IMR-90 (cell line): ENCODE measurements around the gene CST11. TPM values are rescaled to one million over a fixed set of nuclear protein-coding genes. Genes with fewer than 3 reads are reported as not detected.

Experiments used
- ATAC-seq: fragments of 200-7000 bp; cut with Tn5 transposase; 2 replicates; pipeline ENCODE4 v1.9.1; 2020; ENCODE audit warnings: low read depth, mild to moderate bottlenecking, moderate library complexity
- BruUV-seq: library from RNA; stranded (reverse); fragments of 400-500 nt; replicated peaks from 2 replicates; lab custom pipeline; 2021; lab: Mats Ljungman, UMichigan
- CTCF ChIA-PET: fragments of 300-600 bp; formaldehyde crosslinking; extraction: SDS; loops from one replicate; lab custom pipeline; 2021; ENCODE audit warnings: antibody characterized with exemption; lab: Yijun Ruan, JAX
- POLR2A ChIA-PET: fragments of 300-600 bp; sonication (Branson Sonifier 250); formaldehyde crosslinking; loops from one replicate; lab custom pipeline; 2022; ENCODE audit warnings: antibody characterized with exemption; ENCODE audit not compliant: unreplicated experiment; lab: Charles Lee
- DNase-seq: peaks from one replicate; pipeline ENCODE4 v3.0.0; 2013
- H2AFZ ChIP-seq: replicated peaks from 2 replicates; pipeline ENCODE3; 2013; ENCODE audit warnings: low read length, mild to moderate bottlenecking; ENCODE audit not compliant: poor library complexity
- H2AK5ac ChIP-seq: 2 replicates; pipeline ENCODE4 v1.6.1; 2013; ENCODE audit warnings: low read depth, low read length, inconsistent platforms
- H2AK9ac ChIP-seq: replicated peaks from 2 replicates; pipeline ENCODE3; 2013; ENCODE audit warnings: mild to moderate bottlenecking, low read depth, low read length, moderate library complexity; ENCODE audit not compliant: poor library complexity
- H2BK120ac ChIP-seq: 2 replicates; pipeline ENCODE4 v1.6.1; 2013; ENCODE audit warnings: low read depth, low read length, inconsistent platforms
- H2BK15ac ChIP-seq: 3 replicates; pipeline ENCODE4 v1.6.1; 2013; ENCODE audit warnings: low read depth, low read length, inconsistent platforms
- H2BK20ac ChIP-seq: 2 replicates; pipeline ENCODE4 v1.6.1; 2013; ENCODE audit warnings: low read depth, mild to moderate bottlenecking, inconsistent platforms, low read length, moderate library complexity
- H2BK5ac ChIP-seq: 2 replicates; pipeline ENCODE4 v1.6.1; 2013; ENCODE audit warnings: mild to moderate bottlenecking, low read depth, low read length, inconsistent platforms; ENCODE audit not compliant: poor library complexity, severe bottlenecking
- H3K14ac ChIP-seq: replicated peaks from 2 replicates; pipeline ENCODE4 v1.6.1; 2013; ENCODE audit warnings: low read depth, low read length, inconsistent platforms
- H3K18ac ChIP-seq: 2 replicates; pipeline ENCODE4 v1.6.1; 2013; ENCODE audit warnings: low read depth, low read length, control low read depth
- H3K23ac ChIP-seq: 2 replicates; pipeline ENCODE4 v1.6.1; 2013; ENCODE audit warnings: low read depth, low read length, inconsistent platforms
- H3K27ac ChIP-seq: 2 replicates; pipeline ENCODE4 v1.5.1; 2013; ENCODE audit warnings: mild to moderate bottlenecking, control low read depth, low read length; ENCODE audit not compliant: insufficient read depth
- H3K27me3 ChIP-seq: 2 replicates; pipeline ENCODE4 v1.6.1; 2013; ENCODE audit warnings: low read length; ENCODE audit not compliant: control insufficient read depth, insufficient read depth
- H3K36me3 ChIP-seq: 2 replicates; pipeline ENCODE4 v1.6.1; 2013; ENCODE audit warnings: low read length, mixed read lengths; ENCODE audit not compliant: control insufficient read depth, insufficient read depth
- H3K4ac ChIP-seq: 2 replicates; pipeline ENCODE4 v1.6.1; 2013; ENCODE audit warnings: low read depth, low read length, inconsistent platforms
- H3K4me1 ChIP-seq: 2 replicates; pipeline ENCODE4 v1.6.1; 2013; ENCODE audit warnings: low read length, mixed read lengths; ENCODE audit not compliant: control insufficient read depth, insufficient read depth
- H3K4me2 ChIP-seq: 2 replicates; pipeline ENCODE4 v1.6.1; 2013; ENCODE audit warnings: low read depth, mild to moderate bottlenecking, control low read depth, low read length, moderate library complexity
- H3K4me3 ChIP-seq: 2 replicates; pipeline ENCODE4 v1.5.1; 2013; ENCODE audit warnings: low read depth, mild to moderate bottlenecking, control low read depth, low read length, moderate library complexity; ENCODE audit not compliant: insufficient read depth
- H3K56ac ChIP-seq: 2 replicates; pipeline ENCODE4 v1.6.1; 2013; ENCODE audit warnings: low read length, inconsistent platforms; ENCODE audit not compliant: insufficient read depth; ENCODE audit errors: extremely low read depth
- H3K79me1 ChIP-seq, 2 experiments: 2 replicates each; pipeline ENCODE4 v1.6.1; 2013; ENCODE audit warnings: low read length in 2 of 2, inconsistent platforms in 1 of 2, low read depth in 1 of 2
- H3K9ac ChIP-seq: 2 replicates; pipeline ENCODE4 v1.6.1; 2013; ENCODE audit warnings: low read depth, low read length, control low read depth
- H3K9me1 ChIP-seq: 2 replicates; pipeline ENCODE4 v1.6.1; 2013; ENCODE audit warnings: low read length, inconsistent platforms; ENCODE audit not compliant: insufficient read depth
- H3K9me3 ChIP-seq: 2 replicates; pipeline ENCODE4 v1.6.1; 2013; ENCODE audit warnings: low read length; ENCODE audit not compliant: control insufficient read depth, insufficient read depth
- H4K20me1 ChIP-seq: 2 replicates; pipeline ENCODE4 v1.6.1; 2013; ENCODE audit warnings: low read length, inconsistent platforms; ENCODE audit not compliant: insufficient read depth
- H4K5ac ChIP-seq: 2 replicates; pipeline ENCODE4 v1.6.1; 2013; ENCODE audit warnings: mild to moderate bottlenecking, low read depth, low read length, control low read depth
- H4K8ac ChIP-seq, 2 experiments: 2 replicates each; pipeline ENCODE4 v1.6.1; 2013; ENCODE audit warnings: low read depth in 2 of 2, low read length in 2 of 2, control low read depth in 1 of 2, inconsistent platforms in 1 of 2
- H4K91ac ChIP-seq: 2 replicates; pipeline ENCODE4 v1.6.1; 2013; ENCODE audit warnings: low read depth, low read length, inconsistent platforms; ENCODE audit not compliant: insufficient read depth
- BHLHE40 ChIP-seq: fragments of 150-350 bp; IDR thresholded peaks from 2 replicates; pipeline ENCODE4 v1.6.1; 2016; ENCODE audit warnings: mild to moderate bottlenecking, low read depth, low read length
- CEBPB ChIP-seq: IDR thresholded peaks from 2 replicates; pipeline ENCODE4 v1.6.1; 2012; ENCODE audit warnings: low read depth, low read length, improper control_type of control experiment
- CHD1 ChIP-seq: IDR thresholded peaks from 2 replicates; pipeline ENCODE4 v1.6.1; 2012; ENCODE audit warnings: low read depth, low read length, improper control_type of control experiment
- CTCF ChIP-seq: conservative IDR thresholded peaks from 2 replicates; pipeline ENCODE4 v1.5.1; 2012; ENCODE audit warnings: mild to moderate bottlenecking, low read depth, low read length, improper control_type of control experiment
- FOS ChIP-seq: fragments of 150-350 bp; IDR thresholded peaks from 2 replicates; pipeline ENCODE4 v1.6.1; 2016; ENCODE audit warnings: low read depth, low read length
- MAFK ChIP-seq: IDR thresholded peaks from 2 replicates; pipeline ENCODE4 v1.6.1; 2012; ENCODE audit warnings: low read depth, low read length, improper control_type of control experiment
- MAZ ChIP-seq: IDR thresholded peaks from 2 replicates; pipeline ENCODE4 v1.6.1; 2012; ENCODE audit warnings: low read depth, mild to moderate bottlenecking, low read length, improper control_type of control experiment, moderate library complexity, borderline replicate concordance
- MXI1 ChIP-seq: IDR thresholded peaks from 2 replicates; pipeline ENCODE4 v1.6.1; 2012; ENCODE audit warnings: low read depth, mild to moderate bottlenecking, low read length, moderate library complexity, borderline replicate concordance
- RAD21 ChIP-seq: IDR thresholded peaks from 2 replicates; pipeline ENCODE4 v1.6.1; 2012; ENCODE audit warnings: low read length, improper control_type of control experiment
- RCOR1 ChIP-seq: IDR thresholded peaks from 2 replicates; pipeline ENCODE4 v1.6.1; 2012; ENCODE audit warnings: mild to moderate bottlenecking, low read length, improper control_type of control experiment; ENCODE audit not compliant: insufficient replicate concordance
- RFX5 ChIP-seq: IDR thresholded peaks from 2 replicates; pipeline ENCODE4 v1.8.0; 2012; ENCODE audit warnings: low read depth, mild to moderate bottlenecking, low read length, moderate library complexity
- WGBS, 2 experiments: methylation state at CpG; one replicate each; pipeline versions ENCODE4 v1.1.5 to v1.1.7; 2013; ENCODE audit warnings: missing lambda C conversion rate in 2 of 2; ENCODE audit not compliant: insufficient read length in 1 of 2; ENCODE audit errors: extremely low coverage in 2 of 2; 5-methylcytosine and 5-hydroxymethylcytosine counted together
- dilution Hi-C: fragments of 300-500 bp; cut with HindIII; formaldehyde crosslinking; loops from one replicate; pipeline ENCODE4 v1.14.3; 2018; ENCODE audit warnings: low sequenced_read_pairs; ENCODE audit not compliant: unreplicated experiment
- in situ Hi-C: fragments of 300-500 bp; cut with MboI; formaldehyde crosslinking; loops from 3 replicates; pipeline ENCODE4 v1.14.3; 2019; ENCODE audit warnings: low sequenced_read_pairs, inconsistent platforms, mixed read lengths
- intact Hi-C: fragments of 100-400 bp; cut with micrococcal nuclease; formaldehyde crosslinking; loops from 2 replicates; pipeline ENCODE4 v1.10.0; 2022
- polyA plus RNA-seq, 3 experiments: library from polyadenylated mRNA; depleted of rRNA; stranded (reverse); fragments of >200 nt; gene quantifications; 2 replicates each; pipeline ENCODE4 v1.2.3, GENCODE V29; 2012; ENCODE audit warnings: low replicate concordance in 1 of 3
- total RNA-seq: library from RNA; depleted of rRNA; stranded (reverse); fragments of >200 nt; gene quantifications from 2 replicates; pipeline ENCODE4 v1.2.3, GENCODE V29; 2012

Gene CST11
- total and polyA plus RNA-seq, 2 of the 4 experiments (the other 2 are of a cell fraction): not detected

DNA sequence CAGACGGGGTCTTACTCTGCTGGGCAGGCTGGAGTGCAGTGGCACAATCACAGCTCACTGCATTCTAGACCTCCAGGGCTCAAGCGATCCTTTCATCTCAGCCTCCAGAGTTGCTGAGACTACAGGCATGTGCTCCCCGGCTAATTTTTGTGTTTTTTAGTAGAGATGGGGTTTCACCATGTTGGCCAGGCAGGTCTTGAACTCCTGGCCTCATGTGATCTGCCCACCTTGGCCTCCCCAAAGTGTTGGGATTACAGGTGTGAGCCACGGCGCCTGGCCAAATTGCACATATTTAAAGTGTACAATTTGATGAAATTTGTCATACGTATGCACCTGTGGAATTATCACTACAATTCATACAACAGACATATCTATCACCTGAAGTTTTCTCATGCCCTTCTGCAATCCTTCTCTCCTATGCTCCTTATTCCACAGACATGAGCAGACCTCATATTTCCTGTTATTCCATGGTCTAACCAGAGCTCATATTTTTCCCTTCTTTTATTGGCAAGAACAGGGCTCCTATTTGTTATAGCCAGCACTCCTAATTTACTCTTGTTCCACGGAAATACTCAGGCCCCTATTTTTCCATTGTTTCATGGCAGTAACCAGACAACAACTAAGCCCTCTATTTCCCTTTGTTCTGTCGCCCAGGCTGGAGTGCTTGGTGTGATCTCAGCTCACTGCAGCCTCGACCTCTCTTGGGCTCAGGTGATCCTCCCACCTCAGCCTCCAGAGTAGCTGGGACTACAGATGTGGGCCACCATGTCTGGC, 15.4 kb downstream of the CST11 start:
- dilution Hi-C loops: no loop called here

More for the DNA sequence above, 15.4 kb downstream of the CST11 start:
- Histone ChIP-seq H2BK5ac (no peak overlapping the region), H3K56ac (no peak overlapping the region), H2AFZ (no peak overlapping the region), H3K18ac (no peak overlapping the region), H3K9me3 (no peaks in the 10 kb centered on the region), H2AK9ac (no peak overlapping the region), H3K4me1 (no peaks in the 10 kb centered on the region), H2BK20ac (no peak overlapping the region), H3K79me1 (no peaks in the 10 kb centered on the region), H4K8ac (no peak overlapping the region), H2AK5ac (no peak overlapping the region), H4K91ac (no peak overlapping the region), H4K20me1 (no peaks in the 10 kb centered on the region), H4K5ac (no peak overlapping the region), H3K23ac (no peak overlapping the region), H3K36me3 (no peaks in the 10 kb centered on the region), H3K27ac (no peak overlapping the region), H2BK120ac (no peak overlapping the region), H3K9me1 (no peaks in the 10 kb centered on the region), H3K9ac (no peak overlapping the region), H3K4me2 (no peak overlapping the region), H3K4me3 (no peak overlapping the region), H3K4ac (no peak overlapping the region), H3K14ac (no peak overlapping the region), H3K27me3 (peaks cover 10% of the 10 kb centered on the region), H2BK15ac (no peak overlapping the region)
- in situ Hi-C loops: no loop called here
- ChIA-PET CTCF (no interaction called here), POLR2A (no interaction called here)
- ATAC-seq: no peak
- TF ChIP-seq CTCF: no peak
- no peak for TF ChIP-seq MAFK
- no peak for TF ChIP-seq RAD21
- TF ChIP-seq CHD1: no peak
- TF ChIP-seq FOS: no peak
- TF ChIP-seq MXI1: no peak
- TF ChIP-seq CEBPB: no peak
- TF ChIP-seq MAZ: no peak
- TF ChIP-seq RCOR1: no peak
- no peak for TF ChIP-seq RFX5
- TF ChIP-seq BHLHE40: no peak
- intact Hi-C loops: no loop called here
- BruUV-seq: no TSS peak
- WGBS, 2 experiments: 70% methylated on average over 2 of the region's 9 CpGs; no CpG with 5 or more reads in 1 of the 2 experiments
- DNase-seq: no peak
